DOHH2 (cell line): ENCODE results near the gene GATAD2A.

ENCODE experiments used
- H3F3A ChIP-seq: fragments of 200-600 bp; sonication (generic), shearing (Covaris generic); 2 replicates; pipeline ENCODE4 v1.6.0; 2016; ENCODE audit warnings: antibody characterized with exemption, mild to moderate bottlenecking; ENCODE audit not compliant: control insufficient read depth, insufficient read depth
- H3K27ac ChIP-seq: fragments of 200-600 bp; sonication (generic); 2 replicates; pipeline ENCODE4 v1.5.1; 2014; ENCODE audit warnings: low read depth, mild to moderate bottlenecking, low read length, moderate library complexity
- H3K27me3 ChIP-seq: fragments of 200-600 bp; sonication (generic); 2 replicates; pipeline ENCODE4 v1.6.1; 2014; ENCODE audit warnings: mild to moderate bottlenecking, low read length, mixed read lengths; ENCODE audit not compliant: control insufficient read depth
- H3K36me3 ChIP-seq: fragments of 200-600 bp; sonication (generic); 2 replicates; pipeline ENCODE4 v1.6.1; 2014; ENCODE audit warnings: mild to moderate bottlenecking, low read length, moderate library complexity, mixed read lengths; ENCODE audit not compliant: control insufficient read depth
- H3K4me1 ChIP-seq: fragments of 200-600 bp; sonication (generic); 2 replicates; pipeline ENCODE4 v1.6.1; 2014; ENCODE audit warnings: mild to moderate bottlenecking, low read length, mixed read lengths; ENCODE audit not compliant: control insufficient read depth
- H3K4me2 ChIP-seq: fragments of 200-600 bp; sonication (generic); 2 replicates; pipeline ENCODE4 v1.6.0; 2014; ENCODE audit warnings: mild to moderate bottlenecking, low read length, moderate library complexity
- H3K4me3 ChIP-seq: fragments of 200-600 bp; sonication (generic); 2 replicates; pipeline ENCODE4 v1.5.1; 2014; ENCODE audit warnings: mild to moderate bottlenecking, low read length, mixed read lengths
- H3K79me2 ChIP-seq: fragments of 200-600 bp; sonication (generic); 2 replicates; pipeline ENCODE4 v1.6.1; 2014; ENCODE audit warnings: mild to moderate bottlenecking, low read length, mixed read lengths; ENCODE audit not compliant: control insufficient read depth
- H3K9me2 ChIP-seq: fragments of 200-600 bp; sonication (generic); replicated peaks from 2 replicates; pipeline ENCODE4 v1.6.1; 2014; ENCODE audit warnings: mild to moderate bottlenecking, low read length, mixed read lengths; ENCODE audit not compliant: control insufficient read depth
- H3K9me3 ChIP-seq: fragments of 200-600 bp; sonication (generic); 2 replicates; pipeline ENCODE4 v1.6.1; 2014; ENCODE audit warnings: antibody characterized with exemption, low read length, mixed read lengths; ENCODE audit not compliant: control insufficient read depth, insufficient read depth
- H4K20me1 ChIP-seq: fragments of 200-600 bp; sonication (generic); 2 replicates; pipeline ENCODE4 v1.6.0; 2014; ENCODE audit warnings: low read depth, mild to moderate bottlenecking, antibody characterized with exemption, low read length, moderate library complexity; ENCODE audit not compliant: control insufficient read depth, insufficient read depth
- CTCF ChIP-seq: fragments of 200-600 bp; sonication (generic); IDR thresholded peaks from one replicate; pipeline ENCODE4 v1.5.1; 2014; ENCODE audit warnings: antibody characterized with exemption, mild to moderate bottlenecking, low read depth, low read length; ENCODE audit not compliant: poor library complexity, severe bottlenecking
- EZH2phosphoT487 ChIP-seq: fragments of 200-600 bp; sonication (generic); IDR thresholded peaks from 2 replicates; pipeline ENCODE4 v1.6.1; 2017; ENCODE audit warnings: borderline replicate concordance, mild to moderate bottlenecking, antibody characterized with exemption, low read length, moderate library complexity, mixed read lengths

Gene GATAD2A

DNA sequence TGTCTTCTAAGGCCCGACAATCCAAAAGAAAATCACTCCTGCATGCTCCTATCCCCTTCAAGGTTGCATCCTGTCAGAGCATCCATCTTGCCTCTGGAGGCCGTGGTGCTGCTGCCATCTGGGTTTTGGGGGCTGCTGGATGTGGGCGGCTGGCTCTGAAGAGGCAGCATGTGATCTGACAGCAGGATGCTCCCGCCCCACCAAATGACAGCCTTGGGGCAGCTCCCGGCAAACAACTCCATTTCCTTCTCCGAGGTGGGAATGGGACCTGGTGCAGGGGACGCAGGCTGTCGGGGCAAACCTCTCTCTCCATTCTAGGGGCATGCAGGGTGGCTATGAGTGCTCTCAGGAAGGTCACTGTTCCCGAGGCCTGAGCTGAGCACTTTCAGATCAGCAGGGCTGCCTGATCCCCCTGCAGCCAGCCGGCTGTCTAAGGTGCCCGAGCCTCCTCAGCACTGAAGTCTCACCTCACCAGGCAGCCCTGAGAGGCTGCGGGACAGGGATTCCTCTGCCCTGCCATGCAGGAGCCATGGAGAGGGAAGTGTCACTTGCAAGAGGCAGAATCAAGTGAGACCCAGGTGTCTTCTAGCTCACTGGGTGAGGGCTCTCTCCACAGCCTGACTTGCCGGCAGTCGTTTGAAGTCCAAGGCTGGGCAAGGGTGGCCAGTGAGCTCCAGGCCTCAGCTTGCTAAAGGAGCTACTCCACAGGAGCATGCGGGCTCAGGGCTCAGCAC lies 81.0 kb downstream of the GATAD2A start:
- TF ChIP-seq EZH2phosphoT487 (no peak), CTCF (no peak)
- Histone ChIP-seq H3K4me2 (no peak overlapping the region), H3K4me1 (peaks cover 73% of the 10 kb centered on the region), H3F3A (peaks cover 18% of the 10 kb centered on the region), H4K20me1 (peaks cover 12% of the 10 kb centered on the region; the same call in 1 of the 2 replicates), H3K79me2 (peaks cover 90% of the 10 kb centered on the region), H3K9me2 (no peaks in the 10 kb centered on the region), H3K27ac (no peak overlapping the region), H3K27me3 (no peaks in the 10 kb centered on the region), H3K9me3 (no peaks in the 10 kb centered on the region), H3K4me3 (no peak overlapping the region), H3K36me3 (peaks cover 41% of the 10 kb centered on the region)

GRCh38 chr19:19487077-19487949 lies 81.8 kb downstream of the GATAD2A start:
- Histone ChIP-seq H3K4me2 (peak overlapping the region; percentile 47; the same call in 1 of the 2 replicates), H4K20me1 (peaks cover 11% of the 10 kb centered on the region; the same call in 1 of the 2 replicates), H3F3A (peaks cover 18% of the 10 kb centered on the region), H3K36me3 (peaks cover 43% of the 10 kb centered on the region), H3K4me3 (no peak overlapping the region), H3K9me2 (no peaks in the 10 kb centered on the region), H3K4me1 (peaks cover 73% of the 10 kb centered on the region), H3K79me2 (peaks cover 90% of the 10 kb centered on the region), H3K27me3 (no peaks in the 10 kb centered on the region), H3K9me3 (no peaks in the 10 kb centered on the region), H3K27ac (no peak overlapping the region)
- TF ChIP-seq EZH2phosphoT487 = no peak
- TF ChIP-seq CTCF = no peak

DNA sequence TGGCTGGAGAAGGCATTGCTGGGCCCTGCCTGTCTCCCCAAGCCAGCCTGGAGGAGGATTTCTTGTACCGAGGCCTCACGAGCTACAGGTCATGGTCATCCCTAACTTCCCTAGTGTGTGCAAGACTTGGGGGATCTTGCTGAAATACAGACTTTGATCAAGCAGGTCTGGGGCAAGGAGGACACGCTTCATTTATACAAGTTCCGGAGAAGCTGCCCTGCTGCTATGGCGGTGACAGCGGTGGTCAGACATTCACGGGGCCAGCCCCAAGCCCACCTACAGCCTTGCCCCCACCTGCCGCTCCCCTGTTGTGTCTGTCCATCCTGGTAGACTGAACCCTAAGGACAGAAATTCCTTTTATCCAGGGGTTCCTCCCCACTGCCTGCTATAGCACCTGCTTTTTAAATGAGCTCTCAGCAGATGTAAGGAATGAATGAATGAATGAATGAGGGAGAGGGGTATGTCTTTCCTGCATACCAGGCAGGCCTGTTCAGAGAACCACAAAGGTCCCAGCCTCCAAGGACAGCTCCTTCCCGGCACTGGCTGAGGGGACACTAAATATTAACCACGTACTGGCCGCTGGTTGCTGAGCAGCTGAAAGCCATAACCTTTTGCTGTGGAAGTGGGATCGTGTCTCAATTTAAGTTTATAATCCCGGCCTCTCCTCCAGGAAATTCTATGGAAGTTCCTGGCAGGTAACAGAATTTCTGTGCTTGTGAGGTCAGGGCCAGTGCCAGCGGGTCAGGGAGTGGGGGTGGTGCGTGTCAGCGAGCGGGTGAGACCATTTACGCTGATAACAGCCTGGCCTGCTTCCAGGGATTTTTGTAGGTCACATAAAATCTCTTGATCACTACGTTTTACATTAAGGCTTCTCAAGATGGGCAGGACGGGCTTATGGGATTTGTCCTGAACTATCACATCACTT lies 82.7 kb downstream of the GATAD2A start:
- peaks cover 18% of the 10 kb centered on the region for H3F3A ChIP-seq
- H3K9me3 ChIP-seq = no peaks in the 10 kb centered on the region
- no peaks in the 10 kb centered on the region for H3K27me3 ChIP-seq
- H3K36me3 ChIP-seq = peaks cover 44% of the 10 kb centered on the region
- peaks cover 87% of the 10 kb centered on the region for H3K79me2 ChIP-seq
- H3K4me1 ChIP-seq = peaks cover 69% of the 10 kb centered on the region
- H3K27ac ChIP-seq = peak overlapping the region; percentile 62
- peak overlapping the region; percentile 47 for H3K4me2 ChIP-seq
- no peaks in the 10 kb centered on the region for H3K9me2 ChIP-seq
- peak overlapping the region; percentile 27 for H3K4me3 ChIP-seq
- peaks cover 8% of the 10 kb centered on the region; the same call in 1 of the 2 replicates for H4K20me1 ChIP-seq
- no peak for TF ChIP-seq EZH2phosphoT487
- TF ChIP-seq CTCF = no peak
